BJ (cell line): ENCODE measurements around the gene NOL11. TPM values are rescaled to one million over a fixed set of nuclear protein-coding genes. Genes with fewer than 3 reads are reported as not detected.

Experiments
- CTCF ChIA-PET: fragments of 350-600 bp; formaldehyde crosslinking; extraction: SDS; loops from one replicate; lab custom pipeline; 2021; ENCODE audit warnings: antibody characterized with exemption, inconsistent platforms; lab: Yijun Ruan, JAX
- POLR2A ChIA-PET: fragments of 300-600 bp; sonication (Branson Sonifier 250); formaldehyde crosslinking; extraction: SDS; loops from one replicate; lab custom pipeline; 2021; ENCODE audit warnings: antibody characterized with exemption; lab: Charles Lee
- DNase-seq: peaks from one replicate; pipeline ENCODE4 v3.0.0-alpha.2; 2011; ENCODE audit warnings: low read depth
- H3K27me3 ChIP-seq: 2 replicates; pipeline ENCODE4 v1.6.0; 2011; ENCODE audit warnings: low read length; ENCODE audit not compliant: control insufficient read depth, insufficient read depth
- H3K36me3 ChIP-seq: 2 replicates; pipeline ENCODE4 v1.5.1; 2011; ENCODE audit warnings: low read length; ENCODE audit not compliant: control insufficient read depth, insufficient read depth
- H3K4me3 ChIP-seq: 2 replicates; pipeline ENCODE4 v1.5.1; 2011; ENCODE audit warnings: low read depth, mild to moderate bottlenecking, control low read depth, low read length
- polyA minus RNA-seq: library from RNA; depleted of rRNA, polyadenylated mRNA; stranded (reverse); fragments of >200 nt; gene quantifications from 2 replicates; pipeline ENCODE4 v1.2.3, GENCODE V29; 2011; rRNA and poly(A)+ RNA removed
- polyA plus RNA-seq: library from polyadenylated mRNA; depleted of rRNA; stranded (reverse); fragments of >200 nt; gene quantifications from 2 replicates; pipeline ENCODE4 v1.2.3, GENCODE V29; 2011; rRNA removed
- TF ChIP-seq, protein P1 (sequence below): IDR thresholded peaks from 2 replicates; pipeline ENCODE4 v1.5.1; 2011; ENCODE audit warnings: low read depth, mild to moderate bottlenecking, control low read depth, inconsistent platforms, low read length, moderate library complexity; ENCODE audit not compliant: insufficient read depth

Gene NOL11
- 18.0 and 32.2 TPM in 2 replicates for polyA plus RNA-seq
- polyA minus RNA-seq = 15.6 and 16.9 TPM in 2 replicates

DNA sequence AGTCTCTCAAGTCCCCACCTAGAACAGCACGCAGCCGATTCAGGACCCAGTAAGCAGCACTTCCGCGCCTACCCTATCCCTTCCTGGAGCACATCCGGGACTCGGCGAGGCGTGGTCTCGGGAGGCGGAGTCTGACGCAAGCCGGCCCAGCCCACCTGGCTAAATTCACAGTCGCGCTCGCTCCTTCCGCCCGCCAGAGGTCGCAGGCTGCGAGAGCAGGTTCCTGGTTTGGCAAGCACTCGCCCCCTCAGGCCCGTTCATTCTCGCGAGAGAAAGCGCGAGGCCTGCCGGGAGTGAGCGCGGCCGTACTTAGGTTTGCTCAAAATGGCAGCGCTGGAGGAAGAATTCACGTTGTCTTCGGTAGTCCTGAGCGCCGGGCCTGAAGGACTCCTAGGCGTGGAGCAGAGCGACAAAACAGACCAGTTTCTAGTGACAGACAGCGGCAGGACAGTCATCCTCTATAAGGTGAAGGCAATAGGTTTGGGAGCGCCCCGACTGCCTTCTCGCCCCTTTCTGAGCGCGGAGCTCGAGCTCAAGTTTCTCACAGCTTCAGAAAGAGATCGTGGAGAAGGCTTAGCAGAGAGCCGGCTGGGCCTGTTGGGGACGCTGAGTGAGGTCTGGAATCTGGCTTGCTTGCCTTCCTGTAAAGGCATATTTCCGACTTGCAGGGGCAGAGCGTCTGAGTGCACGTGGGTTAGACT lies at the start of gene NOL11:
NOL11 (plus strand) TSS at position 313 of the 701 bp plus-strand sequence; CDS start at position 325, 12 bp downstream.
- POLR2A ChIA-PET = no interaction called here
- H3K36me3 ChIP-seq = peaks cover 7% of the 10 kb centered on the region

DNA sequence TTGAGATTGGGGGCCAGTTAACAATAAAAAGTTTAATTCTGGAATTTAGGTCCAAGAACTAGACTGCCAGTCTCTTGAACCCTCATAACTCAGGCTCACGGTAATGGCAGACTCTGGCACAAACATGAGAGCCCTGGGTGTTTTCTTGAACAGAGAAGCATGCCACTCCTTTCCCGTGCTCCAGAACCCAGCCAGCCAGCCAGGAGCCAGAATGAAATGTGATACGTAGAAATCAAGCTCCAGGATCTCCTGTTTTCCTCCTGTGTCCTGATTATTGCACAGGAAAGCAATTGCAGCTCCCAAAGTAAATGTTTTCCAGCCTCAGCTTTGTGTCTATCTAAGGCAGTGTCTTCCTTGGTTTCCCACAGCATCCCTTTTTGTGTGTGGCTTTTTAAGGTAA lies 46.2 kb upstream of the NOL11 start:
- POLR2A ChIA-PET = no interaction called here
- Histone ChIP-seq H3K27me3 (no peaks in the 10 kb centered on the region), H3K4me3 (no peak overlapping the region), H3K36me3 (no peaks in the 10 kb centered on the region)
- no peak for DNase-seq
- CTCF ChIA-PET = interaction anchor here (0.7 kb wide), 1 partner anchor 18 kb away, joined by 4 read pairs; no protein-coding TSS in a partner anchor
- TF ChIP-seq, protein P1, sequence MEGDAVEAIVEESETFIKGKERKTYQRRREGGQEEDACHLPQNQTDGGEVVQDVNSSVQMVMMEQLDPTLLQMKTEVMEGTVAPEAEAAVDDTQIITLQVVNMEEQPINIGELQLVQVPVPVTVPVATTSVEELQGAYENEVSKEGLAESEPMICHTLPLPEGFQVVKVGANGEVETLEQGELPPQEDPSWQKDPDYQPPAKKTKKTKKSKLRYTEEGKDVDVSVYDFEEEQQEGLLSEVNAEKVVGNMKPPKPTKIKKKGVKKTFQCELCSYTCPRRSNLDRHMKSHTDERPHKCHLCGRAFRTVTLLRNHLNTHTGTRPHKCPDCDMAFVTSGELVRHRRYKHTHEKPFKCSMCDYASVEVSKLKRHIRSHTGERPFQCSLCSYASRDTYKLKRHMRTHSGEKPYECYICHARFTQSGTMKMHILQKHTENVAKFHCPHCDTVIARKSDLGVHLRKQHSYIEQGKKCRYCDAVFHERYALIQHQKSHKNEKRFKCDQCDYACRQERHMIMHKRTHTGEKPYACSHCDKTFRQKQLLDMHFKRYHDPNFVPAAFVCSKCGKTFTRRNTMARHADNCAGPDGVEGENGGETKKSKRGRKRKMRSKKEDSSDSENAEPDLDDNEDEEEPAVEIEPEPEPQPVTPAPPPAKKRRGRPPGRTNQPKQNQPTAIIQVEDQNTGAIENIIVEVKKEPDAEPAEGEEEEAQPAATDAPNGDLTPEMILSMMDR = no peak

More for the DNA sequence above, at the start of gene NOL11:
- peak; percentile 89 for DNase-seq
- Histone ChIP-seq H3K27me3 (no peaks in the 10 kb centered on the region), H3K4me3 (peak within 1 kb of the TSS; percentile 71)
- CTCF ChIA-PET = interaction anchor here (0.7 to 1.1 kb wide), 8 partner anchors 9 to 35 kb away, joined by 3 to 6 read pairs (median 4); no protein-coding TSS in a partner anchor
- TF ChIP-seq, protein P1 = peak; percentile 97

- TF ChIP-seq, protein P1 = no peak
- CTCF ChIA-PET = no interaction called here
Observed at GRCh38 chr17:67672592-67673335, 45.0 kb upstream of the NOL11 start.

GRCh38 chr17:67675481-67675880 lies 42.3 kb upstream of the NOL11 start:
- Histone ChIP-seq H3K27me3 (no peaks in the 10 kb centered on the region), H3K4me3 (no peak overlapping the region), H3K36me3 (no peaks in the 10 kb centered on the region)
- ChIA-PET CTCF (interaction anchor here (1.1 to 1.5 kb wide), 2 partner anchors 12 to 301 kb away, joined by 3 read pairs; no protein-coding TSS in a partner anchor), POLR2A (no interaction called here)
- TF ChIP-seq, protein P1 = no peak
- no peak for DNase-seq

More at GRCh38 chr17:67672592-67673335, 45.0 kb upstream of the NOL11 start:
- POLR2A ChIA-PET = no interaction called here
- Histone ChIP-seq H3K36me3 (no peaks in the 10 kb centered on the region), H3K4me3 (no peak overlapping the region), H3K27me3 (no peaks in the 10 kb centered on the region)
- no peak for DNase-seq

- Histone ChIP-seq H3K4me3 (no peak overlapping the region), H3K36me3 (no peaks in the 10 kb centered on the region), H3K27me3 (no peaks in the 10 kb centered on the region)
- ChIA-PET CTCF (interaction anchor here (1.1 to 1.5 kb wide), 2 partner anchors 11 to 302 kb away, joined by 3 read pairs; no protein-coding TSS in a partner anchor), POLR2A (no interaction called here)
- TF ChIP-seq, protein P1 = no peak
- DNase-seq = no peak
Observed at GRCh38 chr17:67676305-67676704, 41.4 kb upstream of the NOL11 start.
